A204.1 (cell line): Measurements from ENCODE around the gene MTHFD1L.
"Not testable (repeated sequence)": the region's sequence is repeated elsewhere in the genome, so short reads cannot be mapped to it uniquely, and the experiment has no call there.

Experiments used
- FAIRE-seq: peaks from 2 replicates; lab custom pipeline; 2012; peaks lifted over from hg19 to GRCh38; lab: Jason Lieb, UNC

MTHFD1L gene

DNA sequence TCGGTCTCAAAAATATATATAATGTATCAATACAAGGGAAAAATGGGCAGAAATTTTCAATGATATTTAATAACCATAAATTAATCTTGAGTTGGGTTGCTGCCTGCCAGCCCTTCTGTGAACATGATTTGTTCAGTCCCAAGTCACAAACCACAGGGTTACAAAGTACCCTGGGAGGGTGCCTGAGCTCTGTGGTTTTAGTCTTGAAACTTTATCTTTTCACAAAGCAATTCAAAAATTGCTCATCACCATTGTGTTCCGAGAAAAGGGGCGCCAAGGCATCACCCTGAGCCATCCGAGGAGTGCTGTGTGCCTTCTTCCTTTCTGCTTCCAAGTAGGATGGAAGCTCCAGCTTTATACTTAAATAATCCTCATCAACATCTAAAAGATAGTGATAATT is 232.7 kb downstream of the MTHFD1L start:
- no peak for FAIRE-seq

- FAIRE-seq = no peak
Observed at GRCh38 chr6:151100326-151100725, 234.8 kb downstream of the MTHFD1L start.

- no peak for FAIRE-seq
Observed at GRCh38 chr6:151101161-151101815, 235.8 kb downstream of the MTHFD1L start.

DNA sequence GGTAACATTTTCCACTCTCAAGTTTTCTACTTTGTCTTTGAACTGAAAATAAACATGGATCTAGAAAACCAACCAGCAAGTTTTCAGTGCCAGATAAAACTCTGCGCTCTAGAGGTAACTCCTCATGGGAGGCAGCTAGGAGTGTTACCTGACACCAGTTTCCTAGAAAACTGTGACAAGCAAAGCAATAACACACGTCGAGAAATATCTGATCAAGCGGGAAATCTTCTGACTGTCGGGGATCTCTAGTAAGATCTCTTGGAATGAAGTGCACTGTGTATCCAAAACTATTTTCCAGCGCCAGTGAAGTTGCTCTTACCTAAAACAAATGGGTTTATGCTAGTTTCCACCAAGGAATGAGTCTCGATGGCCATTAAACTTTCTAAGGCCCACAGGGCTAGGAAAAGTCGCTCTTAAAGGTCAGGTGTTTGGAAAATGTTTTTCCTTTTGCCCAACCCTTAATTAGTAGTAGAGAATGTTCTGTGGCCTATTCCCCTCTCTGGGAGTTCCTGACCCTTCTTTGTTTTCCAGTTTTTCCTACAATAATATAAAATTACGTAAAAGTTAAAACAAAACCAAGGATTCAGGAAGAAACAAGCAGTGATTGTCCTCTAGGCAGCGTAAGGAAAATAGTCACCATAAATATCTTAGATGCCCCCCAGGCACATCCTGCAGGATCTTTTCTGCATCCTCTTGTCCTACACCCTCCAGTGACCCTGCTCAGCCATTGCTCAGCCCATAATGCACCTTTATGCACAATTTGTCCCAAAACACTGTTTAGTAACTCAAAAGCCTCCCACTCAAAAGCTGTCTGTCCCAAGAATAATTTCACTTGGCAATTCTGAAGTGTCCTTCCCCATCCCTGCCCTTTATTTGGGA is 236.6 kb downstream of the MTHFD1L start:
- no peak for FAIRE-seq

DNA sequence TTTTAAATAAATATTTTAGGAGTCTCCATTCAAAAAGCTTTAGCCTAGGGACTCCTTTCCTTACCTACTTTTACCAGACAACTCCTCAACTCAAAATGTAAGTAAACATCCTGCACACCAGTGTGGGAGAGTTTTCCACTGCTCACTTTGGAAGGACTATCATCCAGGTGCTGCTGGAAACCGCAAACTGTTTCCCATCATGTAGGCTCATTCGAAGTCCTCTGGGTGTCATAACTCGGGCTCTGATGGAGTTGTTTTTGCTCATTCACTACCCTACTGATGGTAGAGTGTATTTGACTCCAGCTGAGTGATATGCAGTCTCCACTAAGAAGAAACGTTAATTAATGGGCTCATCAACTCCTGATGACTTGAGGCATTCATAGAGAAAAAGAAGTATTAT is 237.8 kb downstream of the MTHFD1L start:
- FAIRE-seq = no peak

DNA sequence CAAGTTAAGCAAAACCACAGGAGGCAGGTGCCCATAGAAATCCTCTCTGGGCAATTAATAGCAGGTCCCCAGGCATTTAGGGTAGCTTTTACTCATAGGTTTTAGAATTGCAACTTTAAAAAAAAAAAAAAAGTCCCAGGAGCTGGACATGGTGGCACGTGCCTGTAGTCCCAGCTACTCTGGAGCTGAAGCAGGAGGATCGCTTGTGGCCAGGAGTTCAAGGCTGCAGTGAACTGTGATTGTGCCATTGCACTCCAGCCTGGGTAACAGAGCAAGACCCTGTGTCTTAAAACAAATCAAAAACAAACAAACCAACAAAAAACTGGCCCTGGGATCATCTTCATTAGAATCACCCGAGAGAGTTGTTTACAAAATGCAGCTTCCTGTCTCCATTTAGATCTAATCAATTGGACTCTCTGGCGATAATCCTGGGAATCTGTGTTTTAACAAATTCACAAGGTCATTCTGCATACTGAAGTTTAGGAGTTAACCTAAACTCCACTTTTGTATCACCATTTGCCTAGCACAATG is 242.5 kb downstream of the MTHFD1L start:
- FAIRE-seq = no peak

DNA sequence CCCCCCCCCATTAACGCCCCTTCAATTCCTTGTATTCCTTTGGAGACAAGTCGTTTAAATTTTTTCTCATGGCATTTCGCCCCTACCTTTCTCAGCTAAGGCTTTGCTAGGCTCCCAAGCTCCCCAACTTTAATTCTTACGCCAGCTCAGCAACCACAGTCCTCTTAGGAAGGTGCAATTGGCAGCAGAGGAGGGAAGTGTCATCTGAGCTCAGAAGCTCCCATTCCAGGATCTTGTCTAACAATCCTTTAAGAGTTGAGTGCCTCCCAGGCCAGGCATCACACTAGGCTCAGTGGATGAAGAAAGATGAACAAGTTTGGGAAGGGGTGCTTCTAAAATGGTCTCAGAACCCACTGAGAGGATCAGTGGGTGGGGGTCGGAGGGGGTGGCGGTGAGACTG is 243.0 kb downstream of the MTHFD1L start:
- no peak for FAIRE-seq

DNA sequence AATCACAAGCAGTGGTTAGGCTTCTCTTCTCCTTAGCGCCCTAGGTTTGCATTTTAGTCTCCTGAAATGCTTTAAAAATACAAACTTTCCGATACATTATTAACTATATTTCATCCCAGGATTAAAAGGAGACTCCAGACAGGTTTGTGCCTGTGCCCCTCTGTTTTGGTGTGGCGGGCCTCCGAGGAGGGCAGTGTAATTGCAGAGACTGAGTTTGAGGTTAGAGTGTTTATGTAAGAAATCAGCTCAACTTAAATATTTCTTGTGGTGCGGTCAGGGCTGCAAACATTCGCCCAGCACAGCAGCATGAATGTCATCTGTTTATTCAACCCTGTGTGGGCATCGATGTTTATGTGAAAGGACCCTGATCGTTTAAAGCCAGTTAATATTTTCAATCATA is 243.9 kb downstream of the MTHFD1L start:
- no peak for FAIRE-seq

- FAIRE-seq = no peak
Observed at GRCh38 chr6:151109869-151110575, 244.5 kb downstream of the MTHFD1L start.

DNA sequence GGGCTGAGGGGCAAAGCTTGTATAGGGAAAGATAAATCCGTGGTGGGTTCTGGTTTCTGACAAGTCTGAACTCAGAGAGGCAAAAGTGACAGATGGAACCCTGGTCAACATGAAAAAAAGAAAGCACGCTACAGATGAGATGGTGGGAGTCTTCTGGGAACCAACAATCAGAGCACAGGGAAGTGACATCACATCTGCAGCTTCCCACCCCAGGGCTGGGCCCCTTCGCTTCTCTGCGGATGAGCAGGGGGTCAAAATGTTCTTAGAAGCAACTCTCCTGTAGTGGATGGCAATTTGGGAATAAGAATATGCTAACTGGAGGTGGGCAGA is 245.0 kb downstream of the MTHFD1L start:
- FAIRE-seq = no peak

- FAIRE-seq = no peak
Observed at GRCh38 chr6:151111670-151112069, 246.2 kb downstream of the MTHFD1L start.

DNA sequence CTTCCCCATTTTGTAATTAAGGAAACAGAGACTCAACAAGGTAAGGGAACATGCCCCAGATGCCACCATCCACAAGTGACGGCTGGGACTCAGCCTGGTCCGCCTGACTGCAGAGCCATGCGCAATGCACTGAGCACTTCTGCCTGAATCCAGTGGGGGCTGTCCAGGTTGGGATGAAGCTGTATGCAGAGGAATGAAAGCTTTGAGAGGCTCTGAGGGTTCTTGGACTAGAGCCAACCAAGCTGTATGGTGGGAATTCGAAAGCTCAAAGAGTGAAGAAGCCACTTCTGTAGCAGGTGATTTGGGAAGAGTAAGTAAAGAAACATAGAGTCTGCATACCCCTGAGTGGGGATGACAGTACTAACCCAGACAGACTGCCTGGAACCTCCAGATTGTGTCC is 246.6 kb downstream of the MTHFD1L start:
- no peak for FAIRE-seq

DNA sequence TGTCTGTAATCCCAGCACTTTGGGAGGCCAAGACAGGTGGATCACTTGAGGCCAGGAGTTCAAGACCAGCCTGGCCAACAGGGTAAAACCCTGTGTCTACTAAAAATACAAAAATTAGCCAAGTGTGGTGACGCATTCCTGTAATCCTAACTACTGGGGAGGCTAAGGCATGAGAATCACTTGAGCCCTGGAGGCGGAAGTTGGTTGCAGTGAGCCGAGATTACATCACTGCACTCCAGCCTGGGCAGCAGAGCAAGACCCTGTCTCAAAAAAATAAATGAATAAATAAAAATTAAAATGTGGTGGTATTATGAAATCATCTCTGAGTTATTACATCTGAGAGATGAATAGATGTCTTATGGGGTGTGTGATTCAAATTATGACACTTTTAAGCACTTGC is 247.4 kb downstream of the MTHFD1L start:
- FAIRE-seq = not testable (repeated sequence)

DNA sequence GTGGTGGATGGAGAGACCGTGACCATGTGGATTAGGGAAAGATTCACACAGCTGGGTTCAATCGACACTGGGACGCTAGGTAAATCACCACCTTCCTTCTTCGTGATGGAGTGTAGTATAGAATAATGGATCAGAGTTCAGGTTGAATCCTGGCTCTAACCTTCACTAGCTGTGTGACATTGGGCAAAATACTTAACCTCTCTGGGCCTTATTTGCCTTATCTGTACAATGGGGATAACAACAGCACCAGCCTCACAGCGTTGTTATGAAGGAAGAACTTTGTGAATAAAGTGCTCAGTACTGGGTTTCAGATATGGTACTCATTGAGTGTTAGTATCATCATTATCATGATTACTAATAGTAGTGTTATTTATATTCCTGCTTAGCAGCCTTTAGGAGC is 248.1 kb downstream of the MTHFD1L start:
- no peak for FAIRE-seq

- FAIRE-seq = no peak
Observed at GRCh38 chr6:151118461-151119123, 253.1 kb downstream of the MTHFD1L start.

DNA sequence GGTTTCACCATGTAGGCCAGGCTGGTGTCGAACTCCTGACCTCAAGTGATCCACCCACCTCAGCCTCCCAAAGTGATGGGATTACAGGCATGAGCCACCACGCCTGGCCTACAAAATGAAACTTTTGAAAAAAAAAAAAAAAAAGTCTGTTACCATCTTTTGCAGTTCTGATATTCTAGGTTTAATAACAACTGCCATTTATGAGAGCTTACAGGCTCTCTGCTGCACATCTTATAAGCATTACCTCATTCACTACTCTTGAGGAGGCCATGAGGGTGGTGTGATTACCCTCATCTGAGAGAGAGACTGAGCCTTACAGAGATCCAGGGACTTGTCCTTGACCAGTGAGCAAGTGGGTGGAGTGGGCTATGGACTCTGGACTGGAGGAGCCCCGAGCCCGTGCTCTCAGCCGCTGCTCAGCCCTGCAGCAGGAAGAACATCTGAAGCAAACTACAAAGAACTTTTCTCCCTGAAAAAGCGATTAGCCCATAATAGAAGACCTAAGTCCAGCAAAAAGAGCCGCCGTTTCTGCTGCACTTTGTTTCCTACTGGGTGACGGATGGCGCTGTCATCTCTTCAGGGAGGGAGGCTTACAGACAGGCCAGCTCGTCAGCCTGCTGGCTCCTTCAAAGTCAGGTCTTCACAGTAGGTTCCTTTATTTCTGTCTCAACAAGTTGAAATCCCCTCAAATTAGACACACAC is 254.5 kb downstream of the MTHFD1L start:
- no peak for FAIRE-seq

DNA sequence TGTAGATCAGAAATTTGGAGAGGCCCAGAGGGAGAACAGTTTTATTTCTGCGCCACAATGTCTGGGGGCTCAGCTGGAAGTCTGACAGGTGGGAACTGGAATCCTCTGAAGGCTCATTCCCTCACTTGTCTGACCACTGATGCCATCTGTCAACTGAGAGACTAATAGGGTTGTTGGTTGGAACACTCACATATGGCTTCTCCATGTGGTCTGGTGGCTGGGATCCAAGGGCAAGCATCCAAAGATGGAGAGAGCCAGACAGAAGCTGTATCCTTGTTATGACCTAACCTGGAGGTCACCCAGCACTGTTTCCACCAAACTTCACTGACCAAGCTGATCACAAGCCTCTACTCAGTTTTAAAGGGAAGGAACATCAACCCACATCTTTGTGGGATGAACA is 256.4 kb downstream of the MTHFD1L start:
- no peak for FAIRE-seq

- FAIRE-seq = not testable (repeated sequence)
Observed at GRCh38 chr6:151123641-151124040, 258.1 kb downstream of the MTHFD1L start.

DNA sequence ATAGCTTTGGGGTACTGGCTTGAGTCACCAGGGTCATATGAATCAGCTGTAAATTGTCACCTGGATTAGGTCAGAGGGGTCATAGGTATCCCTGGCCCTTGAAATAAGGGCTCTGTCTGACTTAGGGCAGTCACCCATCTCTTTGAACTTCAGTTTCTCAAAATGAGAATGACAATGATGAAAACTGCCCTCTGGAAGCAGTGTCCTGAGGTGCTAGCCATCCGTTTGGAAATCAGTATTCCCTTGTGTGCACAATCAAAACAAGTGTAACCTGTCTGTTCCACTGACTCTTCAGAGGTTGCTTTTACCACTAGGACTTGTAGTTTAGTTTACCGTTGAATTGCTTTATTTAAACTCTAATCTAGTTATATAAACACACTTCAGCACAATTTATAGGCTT is 259.7 kb downstream of the MTHFD1L start:
- FAIRE-seq = not testable (repeated sequence)

GRCh38 chr6:151125651-151126416 is 260.3 kb downstream of the MTHFD1L start:
- FAIRE-seq = not testable (repeated sequence)

- FAIRE-seq = not testable (repeated sequence)
Observed at GRCh38 chr6:151126417-151126724, 260.9 kb downstream of the MTHFD1L start.
